ENCODE data around the gene LSM7.

LSM7 gene

DNA sequence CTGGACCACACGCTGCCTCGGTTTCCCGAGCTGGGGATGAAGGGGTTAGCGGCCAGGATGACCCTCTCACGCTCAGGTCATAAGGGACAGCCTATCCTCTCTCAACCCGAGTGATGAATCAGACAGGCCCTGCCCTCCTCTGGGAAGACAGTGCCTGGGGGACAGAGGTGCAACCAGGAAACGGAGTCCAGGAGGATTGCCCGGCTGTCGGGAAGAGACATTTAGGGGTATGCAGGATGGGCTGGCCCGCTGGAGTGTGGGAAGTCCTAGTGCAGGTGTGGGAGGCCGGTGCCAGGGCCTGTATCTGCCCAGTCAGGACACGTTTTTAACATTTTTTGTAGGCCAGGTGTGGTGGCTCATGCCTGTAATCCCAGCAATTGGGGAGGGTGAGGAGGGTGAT lies 8.3 kb downstream of the LSM7 start:
- no peak for DNase-seq

DNA sequence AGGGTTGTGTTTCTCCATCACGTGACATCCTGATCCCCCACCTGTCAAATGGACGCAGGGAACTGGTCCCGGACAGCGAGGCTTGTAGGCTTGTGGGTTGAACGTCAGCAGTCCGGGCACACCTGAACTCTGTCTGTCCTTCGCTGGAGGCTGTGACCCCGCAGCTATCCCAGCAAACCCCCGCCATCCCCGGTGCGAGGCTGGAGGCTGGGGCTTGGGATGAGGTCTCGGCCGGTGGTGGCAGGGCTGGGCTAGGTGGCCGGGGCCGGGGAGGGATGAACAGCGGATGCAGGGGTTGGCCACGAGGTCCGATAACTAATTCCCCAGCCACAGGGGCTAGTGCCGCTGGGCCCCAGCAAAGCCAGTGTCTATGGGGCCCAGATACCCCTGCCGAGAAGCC lies 8.8 kb downstream of the LSM7 start:
- no peak for DNase-seq

DNA sequence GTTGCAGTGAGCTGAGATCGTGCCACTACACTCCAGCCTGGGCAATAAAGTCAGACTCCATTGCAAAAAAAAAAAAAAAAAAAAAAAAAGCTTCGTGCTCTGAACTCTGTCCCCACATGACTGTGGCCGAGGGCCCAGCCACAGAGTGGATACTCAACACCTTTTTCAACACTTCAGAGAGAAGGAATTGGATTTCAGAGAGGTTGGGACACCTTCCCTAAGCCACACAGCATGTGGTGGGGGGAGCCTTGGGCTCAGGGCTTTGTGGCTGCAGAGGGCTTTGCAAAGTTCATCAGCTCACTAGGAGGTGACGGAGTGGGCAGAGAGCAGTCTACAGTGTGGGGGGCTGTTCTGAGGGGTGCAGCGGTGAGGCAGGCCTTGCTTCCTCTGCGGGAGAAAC lies 9.5 kb downstream of the LSM7 start:
- no peak for DNase-seq

DNA sequence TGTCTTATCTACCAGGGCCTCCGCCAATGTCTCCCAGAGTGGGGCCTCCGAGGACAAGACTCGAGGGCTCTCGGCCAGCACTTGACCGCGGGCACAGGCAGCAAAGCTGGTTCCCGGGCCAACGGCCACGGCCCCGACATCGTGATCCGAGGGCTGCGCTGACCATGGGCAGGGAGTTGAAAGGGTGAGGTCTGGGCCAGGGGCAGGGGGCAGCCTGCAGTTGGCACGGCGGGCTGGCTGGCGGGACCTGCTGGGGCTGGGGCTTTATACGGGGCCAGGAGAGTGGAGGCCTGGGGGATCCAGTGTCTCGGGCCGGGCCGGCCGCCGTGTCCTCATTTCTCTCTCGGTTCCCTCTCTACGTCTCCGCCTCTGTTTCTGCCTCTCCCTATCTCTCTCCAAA lies 10.6 kb downstream of the LSM7 start:
- DNase-seq = no peak

DNA sequence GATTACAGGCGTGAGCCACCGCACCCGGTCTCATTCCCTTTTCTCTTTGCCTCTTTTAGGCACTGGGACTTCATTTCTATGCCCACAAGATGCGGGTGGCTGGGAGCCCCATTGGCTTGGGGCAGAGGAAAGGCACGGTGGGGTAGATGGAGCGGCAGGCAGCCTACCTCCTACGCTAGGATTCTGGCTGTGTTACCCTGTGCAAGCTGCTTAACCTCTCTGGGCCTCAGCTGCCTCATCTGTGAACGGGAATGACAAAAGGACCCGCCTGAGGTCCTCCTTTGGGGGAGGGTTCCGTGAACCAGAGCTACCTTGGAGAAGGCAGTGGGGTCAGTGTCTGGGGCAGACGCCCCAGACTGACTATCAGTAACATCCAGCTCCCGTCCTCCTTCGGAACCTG lies 11.1 kb downstream of the LSM7 start:
- DNase-seq = no peak

DNA sequence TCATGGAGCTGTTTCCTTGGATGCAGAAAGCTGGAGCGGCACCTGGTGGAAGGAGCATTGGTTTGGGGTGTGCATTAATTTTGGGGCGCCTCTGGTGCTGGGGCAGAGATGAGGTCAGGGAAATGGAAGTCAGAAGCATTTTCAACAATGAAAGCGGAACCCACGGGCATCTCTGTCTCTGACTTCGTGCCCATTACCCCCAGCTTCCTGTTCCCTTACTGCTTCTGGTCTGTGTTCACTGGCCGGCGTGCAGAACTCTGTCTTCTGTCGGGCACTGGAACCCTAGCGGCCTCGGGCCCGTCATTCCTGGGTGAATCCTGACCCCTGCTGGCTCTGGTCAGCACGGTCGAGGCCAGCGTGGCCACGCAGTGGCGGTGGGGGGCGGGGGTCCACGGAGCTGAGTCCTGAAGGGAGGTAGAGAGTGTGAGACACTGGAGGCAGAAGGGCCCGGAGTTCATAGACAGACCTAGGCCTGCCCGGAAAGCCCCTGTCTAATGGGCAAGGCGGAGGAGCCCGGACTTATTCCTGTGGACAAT lies 12.5 kb downstream of the LSM7 start:
- no peak for DNase-seq

DNA sequence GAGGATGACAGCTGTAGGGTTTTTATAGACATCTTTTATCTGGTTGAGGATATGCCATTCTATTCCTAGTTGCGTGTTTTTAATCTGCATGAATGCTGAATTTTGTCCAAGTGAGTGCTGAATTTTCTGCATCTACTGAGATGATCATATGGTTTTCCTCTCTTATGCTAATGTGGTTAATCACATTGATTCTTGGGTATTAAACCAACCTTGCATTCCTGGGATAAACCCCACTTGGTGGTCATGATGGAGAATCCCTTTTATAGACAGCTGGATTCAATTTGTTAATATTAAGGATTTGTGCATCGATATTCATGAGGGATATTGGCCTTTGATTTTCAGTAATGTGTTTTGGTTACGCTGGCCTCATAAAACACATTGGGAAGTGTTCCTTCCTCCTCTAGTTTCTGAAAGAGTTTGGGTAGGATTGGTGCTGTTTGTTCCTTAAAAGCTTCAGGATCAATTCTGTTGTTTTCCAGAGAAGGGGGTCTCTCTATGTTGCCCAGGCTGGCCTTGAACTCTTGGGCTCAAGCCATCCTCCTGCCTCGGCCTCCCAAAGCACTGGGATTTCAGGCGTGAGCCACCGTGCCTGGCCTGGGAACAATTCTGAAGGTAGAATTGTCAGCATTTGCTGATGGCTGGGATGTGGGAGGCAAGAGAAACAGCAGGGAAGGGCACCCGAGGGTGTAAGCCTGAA lies 13.1 kb downstream of the LSM7 start:
- DNase-seq = no peak

DNA sequence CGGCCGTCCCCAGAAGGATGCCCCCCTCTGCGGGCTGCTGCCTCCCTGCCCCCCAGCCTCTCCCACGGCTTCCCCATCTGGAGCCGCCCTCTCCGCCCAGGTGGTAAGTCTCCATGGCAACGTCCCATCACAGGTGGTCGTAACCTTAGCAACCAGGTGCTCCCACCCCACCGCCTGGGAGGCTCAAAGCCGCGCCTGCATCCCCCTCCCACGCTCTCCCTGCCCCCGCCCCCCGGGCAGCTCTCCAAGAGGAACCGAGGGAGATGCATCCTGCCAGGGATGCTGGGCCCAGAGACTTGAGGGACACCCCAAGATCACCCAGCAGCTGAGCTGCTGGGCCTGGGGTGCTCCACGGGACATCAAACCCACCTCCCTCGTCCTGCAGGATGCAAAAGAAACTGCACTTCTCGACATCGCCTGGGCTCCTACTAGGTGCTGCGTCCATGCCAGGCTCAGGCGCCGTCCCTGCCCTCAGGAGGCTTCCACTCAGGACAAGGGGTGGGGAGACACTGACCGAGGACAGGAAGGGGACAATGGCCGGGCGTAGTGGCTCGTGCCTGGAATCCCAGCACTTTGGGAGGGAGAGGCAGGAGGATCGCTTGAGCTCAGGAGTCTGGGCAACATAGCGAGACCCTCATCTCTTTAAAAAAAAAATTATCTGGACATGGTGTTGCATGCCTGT lies 15.4 kb downstream of the LSM7 start:
- no peak for DNase-seq

DNA sequence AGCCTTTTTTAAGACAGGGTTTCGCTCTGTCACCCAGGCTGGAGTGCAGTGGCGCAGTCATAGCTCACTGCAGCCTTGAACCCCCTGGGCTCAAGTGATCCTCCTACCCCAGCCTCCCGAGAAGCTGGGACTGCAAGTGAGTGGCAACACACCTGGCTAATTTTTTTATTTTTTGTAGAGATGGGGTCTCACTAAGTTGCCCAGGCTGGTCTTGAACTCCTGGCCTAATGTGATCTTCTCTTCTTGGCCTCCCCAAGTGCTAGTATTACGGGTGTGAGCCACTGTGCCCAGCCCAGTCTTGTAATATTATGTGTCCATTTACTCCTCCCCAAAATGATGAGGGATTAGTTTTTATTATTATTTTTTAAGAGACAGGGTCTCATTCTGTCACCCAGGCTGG lies 17.3 kb downstream of the LSM7 start:
- no peak for DNase-seq

DNA sequence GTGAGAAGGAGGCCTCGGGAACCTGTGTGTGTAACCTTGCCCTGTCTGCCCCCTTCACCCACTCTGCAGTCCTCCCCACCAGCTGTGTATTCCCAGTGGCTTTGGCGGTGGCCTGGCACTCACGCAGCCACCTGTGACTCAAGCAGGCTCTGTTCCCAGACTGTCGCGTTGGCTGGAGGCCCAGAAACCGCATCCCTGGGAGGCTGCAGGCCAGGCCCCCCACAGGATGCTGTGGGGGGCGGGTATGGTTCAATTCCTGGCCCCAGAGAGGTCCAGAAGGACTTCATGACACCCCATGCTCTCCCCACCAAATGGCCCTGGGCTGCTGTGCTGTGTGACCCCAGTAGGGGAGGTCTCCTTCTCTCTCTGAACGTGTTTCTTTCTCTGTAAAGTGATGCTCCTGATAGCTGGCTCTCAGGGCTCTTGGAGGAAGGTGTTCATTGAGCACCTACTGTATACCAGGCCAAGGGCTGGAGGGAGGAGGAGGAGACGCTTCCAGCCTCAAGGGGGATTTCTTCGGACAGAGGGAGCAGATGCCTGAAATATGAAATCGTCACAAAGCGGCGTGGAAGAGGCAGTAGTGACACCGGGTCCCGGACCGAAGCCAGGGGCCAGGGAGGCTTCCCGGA lies 18.5 kb downstream of the LSM7 start:
- no peak for DNase-seq

DNA sequence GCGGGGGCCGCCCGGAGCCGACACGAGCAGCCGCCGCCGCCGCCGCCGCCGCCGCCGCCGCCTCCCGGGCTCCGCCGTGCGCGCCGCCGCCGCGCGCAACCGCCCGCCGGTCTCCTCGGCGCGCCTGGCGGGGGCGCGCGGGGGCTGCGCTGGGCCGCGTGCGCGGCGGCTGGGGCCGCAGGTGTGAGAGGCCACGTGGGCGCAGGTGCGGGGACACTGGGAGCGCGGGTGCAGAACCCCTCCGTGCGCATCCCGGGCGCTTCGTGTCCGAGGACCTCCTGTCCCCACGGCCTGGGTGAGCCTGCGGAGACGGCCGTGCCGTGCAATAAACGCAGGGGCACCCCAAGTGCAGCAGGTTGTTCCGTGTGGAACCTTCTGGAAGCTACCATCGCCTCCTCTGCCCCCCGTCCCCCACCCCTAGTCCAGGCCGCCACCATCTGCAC lies 20.3 kb downstream of the LSM7 start, which contains the start of gene LINGO3:
LINGO3 (minus strand) TSS at position 41 of the 443 bp plus-strand sequence. CDS start 16,378 bp downstream, outside the sequence.
- no peak for DNase-seq

DNA sequence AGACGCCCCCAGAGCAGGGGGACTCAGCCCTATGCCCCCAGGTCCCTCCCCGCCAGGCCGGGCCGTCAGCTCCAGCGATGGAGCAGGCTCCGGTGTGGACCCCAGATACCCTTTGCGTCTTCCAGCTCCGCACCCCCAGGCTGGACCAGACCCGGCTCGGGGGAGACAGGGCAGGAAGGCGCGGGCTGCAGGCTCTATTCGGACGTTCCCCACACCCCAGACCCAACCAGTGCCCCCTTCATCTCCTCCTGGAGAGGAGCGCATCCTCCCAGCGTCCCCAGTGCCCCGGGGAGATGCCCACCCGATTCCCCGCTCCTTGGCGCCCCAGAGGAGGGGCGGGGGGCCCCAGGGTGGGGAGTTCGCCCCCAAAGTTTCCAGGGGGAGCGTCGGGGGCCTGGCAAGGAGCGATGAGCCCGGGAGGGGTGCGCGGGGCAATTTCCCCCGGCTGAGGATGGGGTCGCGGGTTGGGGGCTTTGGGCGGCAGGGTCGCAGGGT lies 20.8 kb downstream of the LSM7 start:
- DNase-seq = no peak

DNA sequence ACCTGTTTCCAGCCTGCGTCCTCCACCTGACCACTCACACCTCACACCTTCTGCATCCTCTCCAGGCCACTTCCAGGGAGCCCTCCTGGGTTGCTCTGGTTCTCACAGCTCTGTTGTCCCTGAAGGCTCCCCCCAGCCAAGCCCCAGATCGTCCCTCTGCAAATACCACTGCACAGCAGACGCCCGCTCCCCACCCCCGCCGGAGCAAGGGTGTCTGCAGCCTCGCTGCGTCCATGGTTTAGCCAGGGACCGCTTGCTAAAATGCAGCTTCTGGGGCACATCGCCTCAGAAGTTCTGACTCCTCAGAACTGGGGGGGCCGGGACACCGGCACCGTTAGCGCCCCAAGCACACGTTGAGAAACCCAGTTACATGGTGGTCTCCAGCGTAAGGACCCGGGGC lies 21.4 kb downstream of the LSM7 start:
- no peak for DNase-seq

DNA sequence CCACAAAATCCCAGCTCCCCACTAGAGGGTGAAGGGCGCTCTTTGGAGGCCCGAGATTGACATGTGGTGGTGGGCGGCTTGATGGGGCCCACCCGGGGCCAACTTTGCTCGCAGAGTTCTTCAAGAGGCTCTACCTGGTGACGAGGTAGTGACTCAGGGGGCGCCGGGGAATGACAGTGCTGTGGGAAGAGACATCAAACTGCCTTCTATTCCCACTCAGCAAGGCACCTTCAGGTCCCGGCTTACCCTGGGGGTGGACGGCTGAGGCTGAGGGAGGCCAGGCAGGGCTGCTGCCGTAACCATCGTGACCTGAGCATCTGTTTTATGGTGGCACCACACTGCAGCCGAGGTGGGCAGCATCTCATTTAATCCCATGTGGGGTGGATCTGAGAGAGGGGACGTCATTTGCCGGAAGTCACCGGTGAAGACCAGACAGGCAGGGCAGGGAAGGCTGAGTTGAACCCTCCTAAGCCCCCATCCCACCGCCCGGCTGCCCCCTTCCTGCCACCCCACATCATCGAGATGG lies 22.0 kb downstream of the LSM7 start:
- no peak for DNase-seq

DNA sequence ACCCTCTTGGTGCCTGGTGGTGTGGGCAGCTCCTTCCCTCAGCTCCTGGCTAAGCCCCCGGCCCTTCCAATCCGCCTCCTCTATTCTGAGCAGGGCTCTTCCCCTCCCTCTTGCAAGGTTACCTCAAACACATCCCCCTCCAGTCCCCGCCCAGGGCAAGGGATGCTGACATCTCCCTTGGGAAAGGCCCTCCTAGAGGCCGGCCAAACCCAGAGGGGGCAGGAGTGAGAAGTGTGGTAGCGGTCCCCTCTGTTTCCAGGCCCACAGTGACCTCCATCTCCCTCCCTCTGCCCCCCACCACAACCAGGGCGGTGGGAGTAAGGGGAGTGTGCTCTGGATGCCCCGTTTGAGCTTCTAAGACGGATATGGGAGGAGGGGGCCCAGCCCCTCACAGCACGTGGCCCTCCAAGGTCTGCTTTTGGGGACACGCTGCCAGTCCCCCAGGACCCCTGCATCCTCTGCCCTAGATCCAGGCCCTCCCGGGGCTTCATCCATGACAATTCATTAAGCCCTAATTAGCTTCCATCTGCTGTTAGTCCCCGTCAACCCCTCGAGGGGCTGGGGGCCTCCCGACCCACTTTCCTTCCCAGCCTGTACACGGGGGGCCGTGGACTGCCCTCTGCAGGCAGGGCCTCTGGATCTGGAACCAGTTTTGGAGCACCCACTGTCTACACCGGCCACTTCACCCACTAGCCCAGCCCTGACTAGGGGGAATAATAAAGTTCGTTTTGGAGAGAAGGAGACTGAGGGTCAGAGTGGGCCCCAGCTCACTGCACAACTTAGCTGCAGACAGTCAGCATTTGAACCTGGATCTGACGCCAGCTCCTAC lies 22.7 kb downstream of the LSM7 start:
- no peak for DNase-seq

DNA sequence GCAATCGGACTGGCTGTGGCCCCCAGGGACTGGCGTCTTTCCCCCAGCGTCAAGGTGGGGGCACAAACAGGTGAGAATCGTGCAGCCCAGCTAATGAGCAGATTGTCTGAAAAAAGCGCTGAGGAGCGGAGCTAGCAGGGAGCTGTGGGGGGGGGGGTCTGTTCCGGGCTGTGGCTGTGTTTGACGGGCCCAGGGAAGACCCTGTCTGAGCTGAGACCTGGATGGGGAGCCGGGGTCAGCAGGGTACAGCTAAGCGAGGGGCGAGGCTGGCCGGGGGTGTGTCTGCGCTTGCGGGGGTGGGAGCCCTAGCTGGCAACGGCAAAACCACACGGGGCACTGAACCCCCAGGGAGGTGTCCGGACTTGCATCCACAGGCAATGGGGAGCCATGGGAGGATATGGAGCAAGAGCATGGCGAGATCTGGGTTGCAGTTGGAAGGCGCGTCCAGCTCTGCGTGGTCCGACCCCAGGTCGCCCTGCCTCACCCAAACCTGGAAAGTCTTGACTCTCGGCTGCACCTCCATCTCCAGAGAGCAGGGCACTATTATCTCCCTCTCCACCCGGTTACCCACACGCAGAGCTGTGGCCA lies 25.1 kb downstream of the LSM7 start:
- DNase-seq = no peak

DNA sequence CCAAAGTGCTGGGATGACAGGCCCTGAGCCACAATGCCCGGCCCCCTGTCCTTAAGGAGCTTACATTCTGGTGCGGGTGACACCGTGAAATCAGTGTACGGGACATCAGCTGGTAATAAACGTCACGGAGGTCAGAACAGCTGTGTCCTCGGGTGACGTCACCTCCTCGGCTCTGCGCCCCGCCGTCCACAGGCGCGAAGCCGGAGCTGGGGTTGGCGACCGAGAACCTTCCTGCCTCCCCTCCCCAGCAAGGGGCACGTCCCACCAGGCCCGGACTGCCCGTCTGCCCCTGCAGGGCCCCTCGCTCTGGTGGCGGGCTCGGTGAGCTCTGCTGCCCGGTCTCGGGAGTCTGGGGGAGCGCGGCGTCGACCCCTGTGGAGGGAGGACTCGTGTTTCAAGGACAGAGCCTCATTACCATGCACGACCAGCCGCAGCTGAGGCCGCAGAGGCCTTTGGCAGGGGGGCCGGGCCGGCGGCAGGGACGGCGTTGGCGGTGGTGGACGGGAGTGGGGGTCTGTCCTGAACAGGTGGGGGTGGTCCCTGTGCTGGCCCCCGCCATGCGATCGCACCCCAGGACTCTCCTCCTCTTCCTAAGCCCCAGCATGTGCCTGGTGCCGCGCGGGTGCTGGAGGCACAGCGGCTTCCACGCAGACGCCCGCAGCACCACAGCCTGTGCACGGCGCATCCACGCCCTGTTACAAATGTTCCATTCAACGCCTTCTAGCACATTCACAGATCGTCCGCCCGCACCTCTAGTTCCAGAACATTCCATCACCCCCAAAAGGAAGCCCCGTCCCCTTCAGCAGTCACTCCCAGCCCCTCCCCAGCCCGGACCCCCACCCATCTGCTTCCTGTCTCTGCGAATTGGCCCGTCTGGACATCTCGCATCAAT lies 25.8 kb downstream of the LSM7 start:
- DNase-seq = no peak

DNA sequence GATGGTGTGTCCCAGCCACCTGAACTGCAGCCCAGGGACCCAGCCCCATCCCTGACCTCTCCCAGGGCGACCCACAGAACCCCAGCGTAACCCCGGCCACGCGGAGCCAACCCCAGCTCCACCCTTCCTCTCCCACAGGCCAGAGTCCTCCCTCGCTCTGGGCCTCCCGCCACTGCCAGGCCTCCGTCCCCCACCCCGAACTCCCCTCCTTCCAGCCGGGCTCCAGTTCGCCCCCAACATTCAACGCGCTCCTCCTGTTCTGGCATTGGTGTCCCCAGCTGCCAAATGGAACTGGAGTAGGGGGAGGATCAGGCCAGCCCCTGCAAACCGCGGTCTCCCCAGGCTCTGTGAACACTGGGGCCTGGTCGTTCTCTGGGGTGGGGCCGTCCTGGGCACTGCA lies 27.9 kb downstream of the LSM7 start:
- no peak for DNase-seq

DNA sequence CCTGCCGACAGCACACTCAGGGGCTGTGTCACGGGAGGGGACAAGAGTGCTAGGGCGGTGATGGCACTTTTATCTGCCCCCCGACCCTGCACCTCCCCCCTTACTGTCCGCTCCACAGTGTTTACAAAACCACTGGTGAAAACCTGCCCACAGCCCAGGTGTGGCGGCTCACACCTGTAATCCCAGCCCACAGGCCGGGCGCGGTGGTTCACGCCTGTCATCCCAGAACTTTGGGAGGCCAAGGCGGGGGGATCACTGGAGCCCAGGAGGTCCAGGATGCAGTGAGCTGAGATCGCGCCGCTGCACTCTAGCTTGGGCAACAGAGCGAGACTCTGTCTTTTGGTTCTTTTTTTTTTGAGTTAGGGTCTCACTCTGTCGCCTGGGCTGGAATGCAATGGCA lies 32.2 kb downstream of the LSM7 start:
- DNase-seq = no peak

DNA sequence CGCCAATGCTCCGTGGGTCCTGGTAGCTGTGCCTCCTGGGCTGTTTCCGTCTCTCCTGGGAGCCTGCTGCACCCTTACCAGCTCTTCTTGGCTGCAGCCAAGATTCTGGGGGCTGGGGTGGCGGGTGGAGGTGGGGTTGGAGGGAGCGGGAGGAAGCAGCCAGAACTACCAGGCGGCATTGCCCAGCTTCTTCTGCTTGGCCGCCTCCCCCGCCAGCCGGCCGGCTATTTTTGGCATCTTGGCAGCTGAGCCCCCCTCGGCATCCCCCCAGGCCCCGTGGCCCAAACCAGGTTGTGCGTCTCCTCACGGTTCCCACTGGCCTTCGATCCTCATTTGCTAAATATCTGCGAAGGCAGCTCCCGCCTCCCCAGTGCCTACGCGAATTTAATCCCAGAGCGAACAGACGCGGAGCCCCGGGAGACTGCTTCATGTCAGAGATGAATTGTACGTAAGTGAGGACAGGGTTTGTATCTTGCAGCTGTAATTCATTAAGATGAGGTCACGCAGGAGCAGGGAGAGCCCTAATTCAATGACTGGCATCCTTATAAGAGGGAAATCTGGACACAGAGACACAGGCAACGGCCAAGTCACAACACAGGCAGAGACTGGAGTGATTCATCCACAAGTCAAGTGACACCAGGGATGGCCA lies 33.6 kb downstream of the LSM7 start:
- no peak for DNase-seq
